ENCODE data around the gene PNPT1.

Gene PNPT1

DNA sequence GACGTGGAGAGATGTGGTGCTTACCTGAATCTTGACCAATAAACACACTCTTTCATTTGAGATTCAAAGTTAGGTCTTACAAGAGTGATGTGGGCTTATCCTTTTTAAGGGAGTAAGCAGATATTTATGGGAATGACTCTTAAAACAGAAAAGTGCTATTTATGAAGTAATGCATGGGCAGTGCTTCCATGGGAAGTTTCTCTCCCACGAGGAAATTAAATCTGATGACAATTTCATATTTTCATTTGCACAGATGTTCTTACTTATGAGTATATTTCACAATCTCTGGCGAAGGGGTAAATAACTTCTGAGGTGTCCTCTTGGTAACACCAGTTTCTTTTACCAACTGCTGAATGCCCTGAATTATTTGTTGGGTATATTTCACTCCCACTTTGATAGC is 21.0 kb downstream of the PNPT1 start:
- no peak for DNase-seq (ENCODE audit: low read depth in 2 of 2, low spot score in 1 of 2)

GRCh38 chr2:55668956-55669355 is 24.7 kb downstream of the PNPT1 start:
- no peak for DNase-seq (ENCODE audit: low read depth in 2 of 2, low spot score in 1 of 2)

GRCh38 chr2:55653255-55653654 is 40.4 kb downstream of the PNPT1 start:
- DNase-seq (ENCODE audit: low read depth in 2 of 2, low spot score in 1 of 2): no peak

DNA sequence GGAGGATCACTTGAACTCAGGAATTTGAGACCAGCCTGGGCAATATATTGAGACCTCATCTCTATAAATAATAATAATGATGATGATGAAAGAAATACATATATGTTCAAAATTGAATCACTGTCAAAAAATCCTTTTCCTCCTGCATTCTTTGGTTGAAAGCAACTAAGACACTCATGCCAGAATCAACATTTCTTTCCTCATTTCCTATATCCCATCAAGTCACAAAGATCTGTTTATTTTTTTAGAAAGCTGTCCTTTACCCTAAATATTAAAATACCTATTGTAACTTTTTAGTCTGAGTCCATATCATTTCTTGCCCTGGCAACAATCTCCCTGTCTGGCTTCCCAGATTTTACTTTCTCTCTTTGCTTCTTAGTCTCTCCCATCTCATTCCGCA is 44.4 kb downstream of the PNPT1 start:
- no peak for DNase-seq (ENCODE audit: low read depth in 2 of 2, low spot score in 1 of 2)

- DNase-seq (ENCODE audit: low read depth in 2 of 2, low spot score in 1 of 2): no peak
Measured at GRCh38 chr2:55636831-55637230, 56.8 kb downstream of the PNPT1 start.

DNA sequence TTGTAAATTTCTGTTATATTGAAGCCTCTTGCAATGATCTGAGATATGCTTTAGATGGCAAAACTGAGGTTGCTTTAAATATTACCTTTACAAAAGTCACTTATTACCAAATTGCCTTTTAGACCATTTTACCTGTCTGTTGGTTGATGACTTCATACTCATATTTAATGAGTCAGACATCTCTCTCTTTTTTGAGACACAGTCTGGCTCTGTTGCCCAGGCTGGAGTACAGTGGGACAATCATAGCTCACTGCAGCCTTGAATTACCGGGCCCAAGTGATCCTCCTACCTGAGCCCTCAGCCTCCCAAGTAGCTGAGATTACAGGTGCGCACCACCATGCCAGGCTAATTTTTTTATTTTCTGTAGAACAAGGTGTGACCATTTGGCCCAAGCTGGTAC is 64.7 kb downstream of the PNPT1 start:
- no peak for DNase-seq (ENCODE audit: low read depth in 2 of 2, low spot score in 1 of 2)

DNA sequence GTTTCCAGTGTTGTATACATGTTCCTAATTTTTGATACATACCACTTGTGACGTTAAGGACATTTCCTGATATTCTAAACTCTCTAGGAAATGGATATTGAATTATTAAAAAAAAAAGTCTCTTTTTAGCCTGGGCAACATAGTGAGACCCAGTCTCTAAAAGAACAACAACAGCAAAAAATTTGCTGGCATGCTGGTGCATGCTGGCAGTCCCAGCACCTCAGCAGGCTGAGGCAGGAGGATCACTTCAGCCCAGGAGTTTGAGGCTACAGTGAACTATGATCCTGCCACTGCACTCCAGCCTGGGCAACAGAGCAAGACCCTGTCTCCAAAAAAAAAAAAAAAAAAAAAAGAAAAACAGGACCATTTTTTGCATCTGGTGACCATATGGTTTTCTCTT is 65.7 kb downstream of the PNPT1 start:
- DNase-seq (ENCODE audit: low read depth in 2 of 2, low spot score in 1 of 2): no peak

DNA sequence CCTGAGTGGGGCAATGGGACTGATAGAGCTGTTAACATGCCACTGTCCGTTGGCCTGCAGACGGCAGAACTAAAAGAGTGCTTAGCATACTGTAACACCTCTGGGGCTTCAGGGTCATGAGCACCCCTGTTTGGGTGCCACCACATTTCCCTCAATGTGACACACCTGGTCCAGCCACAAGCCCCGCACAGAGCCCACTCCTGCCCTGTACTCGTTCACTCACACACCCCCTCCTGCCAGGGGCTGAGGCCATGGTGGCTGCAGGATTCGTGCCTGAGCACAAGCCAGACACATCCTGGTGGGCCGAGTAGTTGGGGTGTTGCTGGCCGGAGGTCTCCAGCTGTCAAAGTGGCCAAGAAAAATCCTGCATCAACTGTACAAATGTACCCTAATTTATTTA is 71.8 kb downstream of the PNPT1 start:
- DNase-seq (ENCODE audit: low read depth in 2 of 2, low spot score in 1 of 2): no peak

- no peak for DNase-seq (ENCODE audit: low read depth in 2 of 2, low spot score in 1 of 2)
Measured at GRCh38 chr2:55620123-55620779, 73.4 kb downstream of the PNPT1 start.

GRCh38 chr2:55618275-55619055 is 75.2 kb downstream of the PNPT1 start:
- peak; percentile 4 to 9 for DNase-seq (ENCODE audit: low read depth in 2 of 2, low spot score in 1 of 2)

DNA sequence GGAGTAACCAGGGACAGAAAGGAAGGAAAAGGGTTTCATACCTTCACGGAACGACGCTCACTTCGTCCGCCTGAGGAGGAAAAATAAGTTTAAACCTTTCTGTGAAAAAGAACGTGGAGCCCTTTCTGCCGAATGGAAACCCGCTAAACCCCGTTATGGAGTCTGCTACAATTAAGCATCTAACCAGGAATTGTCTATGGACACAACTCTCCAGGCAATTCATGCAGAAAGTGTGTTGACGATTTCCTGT is 75.7 kb downstream of the PNPT1 start:
- no peak for DNase-seq (ENCODE audit: low read depth in 2 of 2, low spot score in 1 of 2)

DNA sequence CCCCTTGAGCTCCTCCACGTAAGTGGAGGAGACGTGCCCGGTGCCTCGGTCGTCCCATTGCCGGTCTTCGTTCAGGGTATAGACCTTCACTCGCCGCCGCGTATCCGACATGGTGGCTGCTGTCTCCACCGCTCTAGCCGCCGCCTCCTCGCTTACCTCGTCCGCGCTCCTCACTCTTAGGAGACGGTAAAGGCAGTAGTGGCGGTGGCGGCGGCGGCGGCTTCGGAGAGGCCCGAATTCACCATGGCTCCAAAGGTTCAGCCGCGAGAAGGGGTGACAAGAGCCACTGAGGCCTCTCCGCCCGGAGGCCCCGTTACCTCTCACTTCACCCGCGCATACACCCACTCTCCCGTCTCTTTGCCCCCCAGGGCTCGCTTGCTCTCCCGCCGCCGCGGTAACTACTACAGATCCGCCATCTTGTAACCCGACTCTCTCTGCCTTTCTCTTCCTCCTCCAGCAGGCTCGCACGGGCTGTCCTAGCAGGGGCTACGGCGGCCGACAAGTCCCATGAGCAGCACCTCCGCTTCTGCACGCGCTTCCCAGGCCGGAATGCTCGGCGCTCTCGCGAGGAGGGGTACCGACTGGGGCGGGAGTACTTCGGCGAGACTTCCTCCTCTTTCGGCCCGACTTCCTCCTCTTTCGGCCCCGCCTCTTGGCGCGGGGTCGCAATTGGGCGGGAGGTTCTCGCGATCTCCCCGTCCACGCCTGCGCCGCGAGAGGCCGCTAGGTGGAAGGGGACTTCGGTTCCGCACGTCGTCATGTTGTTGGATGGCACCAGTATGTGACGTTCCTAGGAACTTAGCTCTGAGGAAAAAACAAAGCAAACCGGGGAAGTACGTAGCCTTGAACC is 76.2 kb downstream of the PNPT1 start, which contains the start of gene PPP4R3B:
PPP4R3B (minus strand) TSS at position 448 of the 850 bp plus-strand sequence; CDS start at position 111, 337 bp downstream.
- DNase-seq (ENCODE audit: low read depth in 2 of 2, low spot score in 1 of 2): peak; percentile 88 to 97

GRCh38 chr2:55616551-55617174 is 77.0 kb downstream of the PNPT1 start:
- DNase-seq (ENCODE audit: low read depth in 2 of 2, low spot score in 1 of 2): peak in 1 of 2 donors; percentile 14

- no peak for DNase-seq (ENCODE audit: low read depth in 2 of 2, low spot score in 1 of 2)
Measured at GRCh38 chr2:55611997-55612396, 81.6 kb downstream of the PNPT1 start.

GRCh38 chr2:55610954-55611743 is 82.5 kb downstream of the PNPT1 start:
- no peak for DNase-seq (ENCODE audit: low read depth in 2 of 2, low spot score in 1 of 2)

DNA sequence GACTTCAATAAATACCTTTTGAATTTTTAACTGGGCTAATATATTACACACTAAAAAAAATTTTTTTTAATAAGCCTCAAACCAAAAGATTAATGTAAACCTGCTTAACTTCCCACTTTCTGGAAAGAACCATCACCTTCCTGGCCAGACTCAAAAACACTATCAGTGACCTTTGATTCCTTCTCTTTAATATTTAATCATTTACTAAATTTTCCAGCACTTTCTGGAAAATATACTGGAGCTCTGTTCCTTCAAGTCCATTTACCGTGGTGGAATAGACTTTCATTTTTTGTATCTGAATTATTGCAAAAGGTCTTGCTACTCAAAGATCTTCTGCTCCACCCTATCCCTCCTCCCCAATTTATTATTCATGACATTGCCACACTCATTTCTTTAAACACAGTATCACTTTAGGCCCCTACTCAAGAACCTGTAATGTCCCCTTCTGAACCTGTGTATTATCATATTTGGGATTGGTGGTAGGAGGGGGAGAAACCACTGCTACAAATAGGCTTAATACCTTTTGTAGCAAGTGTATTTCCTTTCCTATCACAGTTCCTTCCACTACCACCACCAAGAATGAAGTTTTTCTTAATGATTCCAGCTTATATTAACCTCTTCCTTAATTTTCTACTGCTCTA is 83.6 kb downstream of the PNPT1 start:
- DNase-seq (ENCODE audit: low read depth in 2 of 2, low spot score in 1 of 2): no peak

GRCh38 chr2:55609193-55609794 is 84.3 kb downstream of the PNPT1 start:
- DNase-seq (ENCODE audit: low read depth in 2 of 2, low spot score in 1 of 2): no peak

DNA sequence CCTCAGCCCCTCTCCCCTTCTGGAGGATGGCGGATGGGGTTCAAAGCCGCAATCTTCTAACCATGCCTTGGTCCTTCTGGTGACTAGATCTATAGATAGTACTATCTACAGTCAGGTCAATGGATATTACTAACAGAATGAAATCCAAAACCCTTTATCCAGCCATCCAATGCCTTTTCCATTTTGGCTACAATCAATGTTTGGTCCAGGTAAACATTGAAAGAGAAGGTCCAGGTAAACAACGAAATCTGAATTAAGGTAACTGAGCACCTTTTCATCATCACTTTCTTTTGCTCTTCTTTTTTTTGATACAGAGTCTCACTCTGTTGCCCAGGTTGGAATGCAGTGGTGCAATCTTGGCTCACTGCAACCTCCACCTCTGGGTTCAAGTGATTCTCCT is 85.9 kb downstream of the PNPT1 start:
- DNase-seq (ENCODE audit: low read depth in 2 of 2, low spot score in 1 of 2): no peak

DNA sequence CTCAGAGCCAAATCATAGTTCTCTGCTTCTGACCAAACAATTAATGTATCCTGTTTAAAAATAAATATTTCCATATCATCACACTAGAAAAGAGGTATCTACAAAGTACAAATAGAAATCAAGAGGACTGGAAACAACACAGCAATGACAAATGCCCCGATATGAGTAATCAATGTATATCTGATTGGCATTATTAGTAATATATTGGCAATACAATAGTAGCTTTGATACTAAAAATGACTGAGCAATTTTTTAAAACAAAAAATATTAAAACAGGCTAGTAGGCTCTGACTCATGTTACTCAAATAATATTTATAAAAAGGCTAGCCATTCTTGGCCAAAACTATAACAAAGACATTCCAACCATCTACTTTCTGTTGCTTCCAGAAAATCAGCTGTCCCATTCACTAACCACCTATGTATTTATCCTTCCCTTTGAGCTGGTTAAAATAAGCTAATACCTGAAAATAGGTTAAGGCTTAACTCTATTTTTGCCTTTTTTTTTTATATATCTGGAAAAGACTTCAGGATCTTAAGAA is 89.5 kb downstream of the PNPT1 start:
- DNase-seq (ENCODE audit: low read depth in 2 of 2, low spot score in 1 of 2): no peak

DNA sequence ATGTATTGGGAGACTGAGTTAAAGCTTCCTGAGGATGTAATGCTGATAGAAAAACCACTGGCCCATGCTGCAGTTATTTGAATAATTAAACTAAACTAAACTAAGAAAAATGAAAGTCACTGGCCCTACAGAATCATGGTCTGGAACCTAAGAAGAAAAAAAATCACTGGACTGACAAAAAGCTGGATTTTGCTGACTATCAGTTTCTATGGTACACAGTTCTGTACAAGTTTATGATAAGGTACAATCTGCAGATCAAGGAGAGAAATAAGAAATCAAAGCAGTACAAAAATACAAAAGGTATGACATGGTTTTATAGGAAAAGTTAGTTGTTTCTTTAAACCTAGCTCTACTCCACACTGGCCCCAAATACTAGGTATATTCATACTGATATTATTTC is 91.8 kb downstream of the PNPT1 start:
- DNase-seq (ENCODE audit: low read depth in 2 of 2, low spot score in 1 of 2): no peak

Measured in stimulated activated CD8-positive, alpha-beta memory T cell treated with anti-CD3 and anti-CD28 coated beads, Interleukin-4, amount 100 ng/mL, for 4 hours (primary cell).